GM12801 (cell line): ENCODE measurements around the gene CERK.

ENCODE experiments used
- TF ChIP-seq, protein P1 (sequence below): IDR thresholded peaks from one replicate; pipeline ENCODE4 v1.5.1; 2011; ENCODE audit warnings: control low read depth; ENCODE audit not compliant: insufficient read length; ENCODE audit errors: extremely low read depth

The CERK gene

DNA sequence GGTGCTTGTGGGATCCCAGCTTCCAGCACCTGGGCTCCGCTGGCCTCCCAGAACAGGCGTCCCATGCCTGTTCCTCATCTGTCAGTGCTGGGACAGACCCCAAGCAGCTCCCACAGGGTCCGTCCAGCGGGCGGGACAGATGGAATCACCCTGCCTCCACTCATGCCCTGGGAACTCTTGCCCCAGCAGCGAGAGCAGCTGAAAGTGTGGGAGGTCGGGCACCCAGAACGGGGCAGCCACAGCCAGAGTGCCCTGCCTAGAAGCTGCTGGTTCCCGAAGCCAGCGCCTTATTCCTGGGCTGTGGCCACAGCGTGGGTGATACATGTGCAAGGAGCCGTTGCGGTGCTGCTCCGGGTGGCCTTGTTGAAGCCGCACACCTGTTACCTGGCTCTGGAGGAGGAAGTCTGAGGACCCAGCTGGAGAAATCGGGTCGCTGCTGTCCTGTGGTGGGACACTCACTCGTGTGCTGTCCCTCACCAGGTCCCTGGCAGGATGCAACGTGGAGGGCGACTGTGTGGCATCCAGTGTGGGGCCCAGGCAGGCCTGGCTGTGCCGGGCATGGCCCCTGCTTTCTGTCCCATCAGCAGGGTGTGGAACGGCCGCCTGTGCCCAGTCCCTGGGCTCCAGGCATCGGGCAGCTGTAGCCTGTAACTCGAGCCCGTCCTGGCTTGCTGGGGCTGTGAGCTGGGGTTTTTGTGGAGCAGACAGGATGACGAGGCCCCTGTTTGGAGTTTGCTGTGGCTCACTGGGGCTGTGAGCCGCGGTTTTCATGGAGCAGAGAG is 101.6 kb downstream of the CERK start:
- TF ChIP-seq, protein P1, sequence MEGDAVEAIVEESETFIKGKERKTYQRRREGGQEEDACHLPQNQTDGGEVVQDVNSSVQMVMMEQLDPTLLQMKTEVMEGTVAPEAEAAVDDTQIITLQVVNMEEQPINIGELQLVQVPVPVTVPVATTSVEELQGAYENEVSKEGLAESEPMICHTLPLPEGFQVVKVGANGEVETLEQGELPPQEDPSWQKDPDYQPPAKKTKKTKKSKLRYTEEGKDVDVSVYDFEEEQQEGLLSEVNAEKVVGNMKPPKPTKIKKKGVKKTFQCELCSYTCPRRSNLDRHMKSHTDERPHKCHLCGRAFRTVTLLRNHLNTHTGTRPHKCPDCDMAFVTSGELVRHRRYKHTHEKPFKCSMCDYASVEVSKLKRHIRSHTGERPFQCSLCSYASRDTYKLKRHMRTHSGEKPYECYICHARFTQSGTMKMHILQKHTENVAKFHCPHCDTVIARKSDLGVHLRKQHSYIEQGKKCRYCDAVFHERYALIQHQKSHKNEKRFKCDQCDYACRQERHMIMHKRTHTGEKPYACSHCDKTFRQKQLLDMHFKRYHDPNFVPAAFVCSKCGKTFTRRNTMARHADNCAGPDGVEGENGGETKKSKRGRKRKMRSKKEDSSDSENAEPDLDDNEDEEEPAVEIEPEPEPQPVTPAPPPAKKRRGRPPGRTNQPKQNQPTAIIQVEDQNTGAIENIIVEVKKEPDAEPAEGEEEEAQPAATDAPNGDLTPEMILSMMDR = no peak

DNA sequence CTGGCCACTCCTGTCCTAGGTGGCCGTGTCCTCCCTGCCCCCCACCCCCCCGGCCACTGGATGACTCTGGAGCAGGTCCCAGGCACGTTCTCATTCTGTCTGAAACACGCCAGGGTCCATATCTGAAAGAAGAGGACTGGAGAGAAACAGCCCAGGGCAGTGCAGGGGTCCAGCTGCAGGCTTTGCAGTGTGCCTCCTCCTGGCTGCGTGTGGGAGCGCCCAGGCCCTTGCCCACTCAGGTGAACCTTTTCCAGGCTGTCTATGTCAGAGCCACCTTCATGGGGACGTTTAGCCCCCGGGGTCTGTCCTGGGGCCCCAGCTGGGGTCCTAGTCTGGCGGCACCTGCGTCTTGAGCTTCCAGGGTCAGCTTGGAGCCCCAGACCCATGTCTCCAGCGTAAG is 102.3 kb downstream of the CERK start:
- TF ChIP-seq, protein P1 = no peak
